Measurements from ENCODE around the gene SLC26A9.
A peak's percentile ranks its signal among the peaks of the same experiment; 100 is the strongest.

The SLC26A9 gene, protein sequence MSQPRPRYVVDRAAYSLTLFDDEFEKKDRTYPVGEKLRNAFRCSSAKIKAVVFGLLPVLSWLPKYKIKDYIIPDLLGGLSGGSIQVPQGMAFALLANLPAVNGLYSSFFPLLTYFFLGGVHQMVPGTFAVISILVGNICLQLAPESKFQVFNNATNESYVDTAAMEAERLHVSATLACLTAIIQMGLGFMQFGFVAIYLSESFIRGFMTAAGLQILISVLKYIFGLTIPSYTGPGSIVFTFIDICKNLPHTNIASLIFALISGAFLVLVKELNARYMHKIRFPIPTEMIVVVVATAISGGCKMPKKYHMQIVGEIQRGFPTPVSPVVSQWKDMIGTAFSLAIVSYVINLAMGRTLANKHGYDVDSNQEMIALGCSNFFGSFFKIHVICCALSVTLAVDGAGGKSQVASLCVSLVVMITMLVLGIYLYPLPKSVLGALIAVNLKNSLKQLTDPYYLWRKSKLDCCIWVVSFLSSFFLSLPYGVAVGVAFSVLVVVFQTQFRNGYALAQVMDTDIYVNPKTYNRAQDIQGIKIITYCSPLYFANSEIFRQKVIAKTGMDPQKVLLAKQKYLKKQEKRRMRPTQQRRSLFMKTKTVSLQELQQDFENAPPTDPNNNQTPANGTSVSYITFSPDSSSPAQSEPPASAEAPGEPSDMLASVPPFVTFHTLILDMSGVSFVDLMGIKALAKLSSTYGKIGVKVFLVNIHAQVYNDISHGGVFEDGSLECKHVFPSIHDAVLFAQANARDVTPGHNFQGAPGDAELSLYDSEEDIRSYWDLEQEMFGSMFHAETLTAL

DNA sequence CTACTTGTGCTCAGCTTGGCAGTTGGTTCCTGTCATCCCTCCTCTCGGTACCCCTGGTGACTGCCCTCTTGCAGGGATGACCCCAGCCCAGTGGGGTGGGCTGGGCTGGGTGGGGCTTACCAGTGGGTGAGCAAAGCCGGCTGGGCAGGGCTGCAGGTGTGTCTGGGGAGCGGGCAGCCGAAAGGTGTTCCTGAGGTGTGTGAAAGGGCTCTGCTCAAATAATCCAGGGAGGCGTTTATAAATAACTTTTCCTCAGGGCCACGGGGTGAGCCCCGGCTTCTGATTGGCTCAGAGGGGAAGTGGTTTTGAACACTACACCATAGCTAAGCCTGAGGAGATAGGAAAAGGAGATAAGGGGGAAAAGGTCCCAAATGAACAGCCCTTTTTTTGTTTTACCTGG is at the start of gene SLC26A9:
Gene SLC26A9, minus strand, starts transcription at position 212 of the 400 bp plus-strand sequence. CDS start 7,636 bp downstream, outside the sequence.
- no peak for DNase-seq

- no peak for DNase-seq
Observed at GRCh38 chr1:205992218-205992882, 49.1 kb upstream of the SLC26A9 start.

DNA sequence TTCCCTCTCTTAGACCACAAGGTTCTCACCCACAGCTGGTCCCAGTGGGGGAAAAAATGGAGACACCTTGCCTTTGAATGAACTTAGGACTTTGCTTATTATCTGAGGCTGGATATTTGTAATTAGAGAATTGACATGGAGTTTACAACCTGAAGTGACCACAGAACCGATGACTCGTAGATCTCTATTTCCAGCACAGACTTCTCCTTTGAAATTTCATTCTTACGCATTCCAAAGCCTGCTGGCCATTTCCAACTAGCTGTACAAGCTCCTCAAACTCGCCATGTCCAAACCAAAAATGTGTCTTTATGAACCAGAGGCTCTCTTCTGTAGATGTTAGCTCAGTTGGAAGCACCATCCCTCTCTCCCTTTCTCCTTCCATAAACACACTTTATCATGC is 48.0 kb upstream of the SLC26A9 start:
- no peak for DNase-seq

- no peak for DNase-seq
Observed at GRCh38 chr1:205990226-205990625, 47.0 kb upstream of the SLC26A9 start.

- no peak for DNase-seq
Observed at GRCh38 chr1:205989786-205990185, 46.5 kb upstream of the SLC26A9 start.

DNA sequence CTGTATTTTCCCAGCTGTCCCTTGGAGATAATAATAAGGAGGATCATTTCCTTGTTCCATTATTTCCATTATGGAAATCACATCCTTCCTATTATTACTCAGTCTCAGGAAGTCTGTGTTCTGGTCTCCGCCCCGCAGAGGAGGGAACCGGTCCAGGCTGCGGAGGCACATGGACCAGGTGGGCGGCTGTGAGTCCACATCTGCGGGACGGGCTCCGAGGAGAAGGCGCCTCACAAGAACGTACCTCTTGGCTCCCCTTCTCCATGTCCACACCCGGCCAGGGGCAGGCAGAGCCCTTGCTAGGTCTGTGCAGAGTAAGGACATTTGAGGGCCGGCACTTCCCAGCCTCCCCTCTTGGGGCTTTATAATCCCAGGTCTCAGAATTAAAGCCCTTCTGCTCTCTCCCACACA is 45.3 kb upstream of the SLC26A9 start:
- DNase-seq = no peak

DNA sequence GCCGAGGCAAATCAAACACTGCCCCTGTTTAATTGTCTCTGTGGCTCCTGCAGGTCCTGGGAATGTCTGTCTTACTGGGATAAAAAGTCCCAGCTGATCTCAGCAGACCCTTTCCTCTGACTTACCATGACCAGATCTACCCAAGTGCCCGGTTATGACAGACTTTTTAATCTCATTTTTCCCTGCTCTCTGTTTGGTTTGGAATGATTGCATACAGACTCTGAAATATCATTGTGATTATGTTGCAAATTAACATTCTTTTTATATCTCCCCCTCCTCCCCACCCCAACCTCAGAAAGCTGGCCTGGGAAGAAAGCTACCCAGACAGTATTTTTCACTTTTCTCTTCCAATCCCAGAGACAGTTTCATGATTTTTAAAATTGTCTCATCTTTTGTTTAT is 43.6 kb upstream of the SLC26A9 start:
- DNase-seq = no peak

DNA sequence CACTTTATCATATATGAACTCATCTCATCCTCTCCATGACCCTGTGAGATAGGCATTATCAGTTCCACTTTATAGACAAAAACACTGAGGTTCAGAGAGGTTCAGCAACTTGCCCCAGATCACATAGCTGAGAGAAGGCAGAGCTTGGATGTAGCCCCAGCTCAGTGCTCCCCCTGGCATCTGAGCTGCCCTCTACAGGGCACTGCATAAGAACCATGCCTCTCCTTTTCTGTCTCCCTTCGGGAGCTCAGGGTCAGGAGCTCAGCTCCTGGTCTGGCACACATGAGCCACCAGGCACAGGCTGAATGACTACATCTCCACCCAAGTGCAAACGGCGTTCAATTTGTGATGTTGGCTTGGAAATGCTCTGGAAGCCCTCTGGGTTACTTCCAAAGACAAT is 43.0 kb upstream of the SLC26A9 start:
- no peak for DNase-seq

GRCh38 chr1:205985330-205986005 is 42.2 kb upstream of the SLC26A9 start:
- DNase-seq = no peak

DNA sequence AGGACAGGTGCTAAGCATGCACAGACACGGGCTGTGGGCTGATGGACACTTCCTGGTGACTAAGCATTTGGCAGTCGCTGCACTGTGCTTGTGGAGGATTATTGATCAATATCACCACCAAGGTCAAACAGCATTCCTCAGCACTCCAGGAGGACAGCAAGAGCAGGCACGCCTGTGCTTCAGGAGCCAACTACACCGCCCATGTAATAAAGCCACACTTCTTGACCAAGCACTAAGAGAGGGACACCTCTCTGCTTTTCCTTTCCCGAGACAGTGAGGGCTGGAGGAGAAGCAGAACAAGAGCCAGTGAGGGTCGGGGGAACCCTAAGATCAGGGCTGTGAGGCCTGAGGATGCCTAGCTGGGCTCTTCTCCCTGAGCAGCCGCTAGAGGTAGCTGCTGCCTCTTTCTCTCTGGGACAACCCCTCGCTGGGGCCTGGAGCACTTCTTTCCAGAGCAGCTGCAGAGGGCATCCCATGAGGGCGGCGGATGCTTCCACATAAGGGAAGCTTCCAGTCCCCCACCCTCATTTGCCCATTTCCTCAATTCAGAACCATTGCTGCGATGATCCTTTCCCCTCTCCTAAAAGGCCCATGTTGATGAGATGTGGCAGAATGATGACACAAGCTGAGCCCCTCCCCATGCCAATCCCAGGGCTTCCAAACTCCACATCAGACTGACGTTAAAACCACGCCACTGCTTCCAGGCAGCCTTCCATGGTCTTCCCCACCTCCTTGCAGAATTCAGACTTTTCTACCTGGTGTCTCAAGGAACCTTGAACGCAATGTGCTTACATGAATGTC is 40.9 kb upstream of the SLC26A9 start:
- no peak for DNase-seq

GRCh38 chr1:205981257-205981656 is 38.0 kb upstream of the SLC26A9 start:
- no peak for DNase-seq

DNA sequence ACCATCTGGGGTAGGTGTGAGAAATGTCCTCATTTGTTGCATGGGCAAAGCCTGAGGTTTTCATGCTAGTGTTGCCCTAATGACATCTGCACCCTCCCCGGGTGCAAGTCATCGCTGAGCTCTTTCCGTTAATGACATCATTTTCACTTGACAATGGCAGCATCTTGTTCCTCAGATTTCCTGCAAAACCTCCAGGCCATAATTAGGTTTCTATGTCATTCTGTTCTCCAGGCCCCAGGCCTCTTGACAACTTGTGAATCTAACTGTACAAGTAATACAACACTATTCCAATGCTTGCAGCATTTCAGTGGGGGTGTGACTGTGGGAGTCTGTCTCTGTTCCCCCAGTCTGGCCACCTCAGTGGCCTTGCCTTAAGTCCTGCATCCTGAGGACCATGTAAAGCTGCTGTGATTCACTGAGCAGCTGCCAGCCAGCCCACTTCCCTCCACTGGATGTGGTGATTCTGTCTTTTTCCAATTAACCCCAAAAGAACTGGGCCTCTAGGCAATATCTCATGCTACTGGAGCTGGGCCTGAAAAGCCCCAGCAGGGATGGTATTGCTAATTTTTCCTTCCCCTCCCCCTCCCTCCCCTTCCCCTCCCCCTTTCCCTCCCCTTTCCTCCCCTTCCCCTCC is 37.1 kb upstream of the SLC26A9 start:
- no peak for DNase-seq

GRCh38 chr1:205979301-205979700 is 36.0 kb upstream of the SLC26A9 start:
- DNase-seq = no peak

- DNase-seq = no peak
Observed at GRCh38 chr1:205978676-205979075, 35.4 kb upstream of the SLC26A9 start.

DNA sequence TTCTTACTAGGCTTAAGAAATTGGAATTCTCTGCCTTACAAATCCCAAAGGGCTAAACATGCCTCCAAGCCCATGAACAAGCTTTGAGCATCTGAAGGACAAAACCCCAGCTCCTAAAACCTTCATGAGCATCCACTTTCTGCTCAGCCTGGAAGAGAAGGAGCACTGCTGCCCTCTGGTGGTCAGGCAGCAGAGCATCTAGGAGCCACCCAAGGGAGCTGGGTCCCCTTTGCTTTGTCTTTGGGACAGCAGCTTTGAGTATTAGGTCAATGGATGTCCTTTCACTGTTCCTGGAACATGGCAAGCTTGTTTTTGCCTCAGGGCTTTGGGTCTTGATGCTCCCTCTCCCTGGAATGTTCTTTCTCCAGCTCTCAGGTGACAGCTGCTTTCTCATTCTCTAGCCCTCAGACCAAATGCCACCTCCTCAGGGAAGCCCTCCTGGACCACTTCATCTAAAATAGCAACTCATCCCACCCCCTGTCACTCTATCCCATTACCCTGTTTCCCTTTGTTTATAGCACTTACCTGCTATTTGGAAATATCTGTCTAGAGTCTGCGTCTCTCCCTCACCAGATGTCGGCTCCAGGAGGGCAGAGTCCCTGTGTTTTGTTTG is 34.3 kb upstream of the SLC26A9 start:
- DNase-seq = peak; percentile 80

GRCh38 chr1:205976708-205977401 is 33.6 kb upstream of the SLC26A9 start:
- DNase-seq = peak; percentile 89

GRCh38 chr1:205976036-205976435 is 32.8 kb upstream of the SLC26A9 start:
- no peak for DNase-seq

DNA sequence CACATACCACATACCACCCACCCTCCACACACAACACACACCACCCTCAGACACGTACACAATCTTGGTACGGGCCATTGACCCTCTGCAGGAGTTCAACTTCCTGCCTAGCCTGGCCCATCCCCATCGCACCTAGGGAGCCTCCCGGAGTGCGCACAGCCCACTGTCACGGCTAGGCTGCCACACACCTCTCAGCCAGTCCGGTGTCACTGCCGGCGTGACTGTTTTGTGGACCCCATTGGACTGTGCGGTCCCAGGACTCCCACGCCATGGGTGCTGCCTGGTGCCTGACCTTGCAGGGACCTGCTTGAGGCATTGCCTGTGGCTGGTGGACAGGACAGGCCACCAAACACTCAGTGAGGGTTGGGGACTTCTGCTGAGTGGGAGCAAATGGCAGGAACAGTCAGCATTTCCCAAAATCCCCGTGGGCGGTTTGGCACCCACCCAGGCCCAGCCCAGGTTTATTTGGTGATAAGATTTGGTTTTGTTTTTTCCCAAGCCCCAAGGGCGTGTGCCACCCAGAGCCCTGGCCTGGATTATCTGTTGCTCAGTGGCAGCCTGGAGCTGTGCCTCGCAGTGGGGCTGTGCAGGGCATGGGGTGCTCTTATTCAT is 32.2 kb upstream of the SLC26A9 start:
- DNase-seq = no peak

DNA sequence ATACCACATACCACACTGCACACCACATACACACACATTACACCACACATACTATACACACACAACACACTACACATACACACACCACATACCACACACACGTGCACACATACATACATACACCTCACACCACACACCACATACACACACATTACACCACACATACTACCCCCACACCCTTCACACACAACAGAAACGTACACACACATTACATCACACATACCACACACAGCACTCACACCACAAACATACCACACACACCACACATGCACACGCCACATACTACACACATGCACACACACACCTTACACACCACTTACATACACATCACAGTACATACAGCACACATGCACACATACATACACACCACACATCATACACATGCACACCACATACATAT is 31.5 kb upstream of the SLC26A9 start:
- DNase-seq = no peak
